ENCODE data around the gene STK11. TPM values are rescaled to one million over a fixed set of nuclear protein-coding genes. Genes with fewer than 3 reads are reported as not detected.

Gene STK11
- polyA plus RNA-seq, 2 of the 4 experiments (the other 2 are of a cell fraction), result 16.2 to 33.6 TPM

GRCh38 chr19:1262623-1263123, 57.1 kb downstream of the STK11 start:
- 9% methylated on average over 4 of the region's 21 CpGs for WGBS (ENCODE audit: missing lambda C conversion rate)
- DNase-seq (ENCODE audit: low read depth in 1 of 2, low spot score in 1 of 2), result no peak
- Histone ChIP-seq H3K4me1 (peaks cover 68% of the 10 kb centered on the region), H3K9me3 (no peaks in the 10 kb centered on the region), H3K4me2 (peak overlapping the region; percentile 91), H3K4me3 (peak overlapping the region; percentile 73), H3K27ac (peak overlapping the region; percentile 98 to 100)
- no peak for FAIRE-seq
- POLR2A ChIA-PET, result interaction anchor here (2.0 kb wide), 1 partner anchor 9 kb away, joined by 14 read pairs; no protein-coding TSS in a partner anchor
- ATAC-seq, result no peak
- CTCF ChIA-PET, result interaction anchor here (1.5 to 18.7 kb wide), 3 partner anchors 10 to 19 kb away, joined by 6 to 500 read pairs (median 10); partner anchors contain the start of gene ATP5F1D
- TF ChIP-seq MAX (IDR thresholded peaks at IDR 0.05), result 0 out of 2 replicates have a peak, but pooled peaks have one; percentile 2
- no peak for TF ChIP-seq EHMT2 (IDR thresholded peaks at IDR 0.05; ENCODE audit: low read depth)
- TF ChIP-seq KDM5A (IDR thresholded peaks at IDR 0.05), result no peak
- no peak for TF ChIP-seq EP300 (IDR thresholded peaks at IDR 0.05)
- TF ChIP-seq HOXB5 (CRISPR knock-in tag; IDR thresholded peaks at IDR 0.05), result no peak
- no peak for TF ChIP-seq FOSL2 (IDR thresholded peaks at IDR 0.05)
- TF ChIP-seq FOSL2 (CRISPR knock-in tag; IDR thresholded peaks at IDR 0.05), result no peak

- Histone ChIP-seq H3K4me1 (peaks cover 68% of the 10 kb centered on the region), H3K4me3 (peak overlapping the region; percentile 73; the same call in 1 of the 3 replicates), H3K9me3 (no peaks in the 10 kb centered on the region), H3K4me2 (peak overlapping the region; percentile 91), H3K27ac (peak overlapping the region; percentile 98 to 100)
- TF ChIP-seq CHD2 (IDR thresholded peaks at IDR 0.05; ENCODE audit: low read length, partially characterized antibody), result no peak
- TF ChIP-seq KDM5A (IDR thresholded peaks at IDR 0.05), result no peak
- no peak for TF ChIP-seq HES2 (IDR thresholded peaks at IDR 0.05)
- TF ChIP-seq POLR2A (IDR thresholded peaks at IDR 0.05; ENCODE audit: low read length), result no peak
- no peak for TF ChIP-seq RFX5 (IDR thresholded peaks at IDR 0.05)
- TF ChIP-seq JUN (IDR thresholded peaks at IDR 0.05), result no peak
- no peak for TF ChIP-seq CBX8 (IDR thresholded peaks at IDR 0.05)
- no peak for TF ChIP-seq FOSL2 (IDR thresholded peaks at IDR 0.05)
- TF ChIP-seq FOSL2 (CRISPR knock-in tag; IDR thresholded peaks at IDR 0.05), result no peak
- TF ChIP-seq TFCP2L1 (CRISPR knock-in tag; IDR thresholded peaks at IDR 0.05), result no peak
- TF ChIP-seq REST (IDR thresholded peaks at IDR 0.05), result no peak
- no peak for TF ChIP-seq PBX3 (IDR thresholded peaks at IDR 0.05)
- TF ChIP-seq KDM1A (IDR thresholded peaks at IDR 0.05; ENCODE audit: low read depth), result no peak
- TF ChIP-seq PHF8 (IDR thresholded peaks at IDR 0.05; ENCODE audit: borderline replicate concordance, low read depth), result no peak
- ChIA-PET POLR2A (no interaction called here), CTCF (interaction anchor here (1.5 to 18.7 kb wide), 2 partner anchors 10 to 19 kb away, joined by 10 to 500 read pairs; partner anchors contain the start of gene ATP5F1D)
- no peak for FAIRE-seq
- WGBS (ENCODE audit: missing lambda C conversion rate), result 70% methylated on average over 4 of the region's 5 CpGs
- DNase-seq (ENCODE audit: low read depth in 1 of 2, low spot score in 1 of 2), result no peak
- ATAC-seq, result no peak
Measured at GRCh38 chr19:1263188-1263587, 57.6 kb downstream of the STK11 start.
